ENCODE measurements around the gene FBXO15. TPM values are rescaled to one million over a fixed set of nuclear protein-coding genes. Genes with fewer than 3 reads are reported as not detected.

Gene FBXO15
- polyA plus RNA-seq, 1 donor, result 0.73 TPM

- WGBS (ENCODE audit: insufficient coverage, low lambda C conversion rate), result 100% methylated on average over 1 of the region's 4 CpGs
Measured at GRCh38 chr18:74154716-74155115, 7.1 kb upstream of the FBXO15 start.

GRCh38 chr18:74153793-74154192 is 6.2 kb upstream of the FBXO15 start:
- no peaks in the 10 kb centered on the region for H3K27me3 ChIP-seq (ENCODE audit: control insufficient read depth, insufficient read depth, low read length)
- 100% methylated on average over 1 of the region's 4 CpGs for WGBS (ENCODE audit: insufficient coverage, low lambda C conversion rate)

More at GRCh38 chr18:74154716-74155115, 7.1 kb upstream of the FBXO15 start:
- no peak for DNase-seq
- Histone ChIP-seq H3K36me3 (ENCODE audit: control insufficient read depth, insufficient read depth, low read length) (peaks cover 51% of the 10 kb centered on the region), H3K9me3 (ENCODE audit: control insufficient read depth, low read depth, low read length) (no peaks in the 10 kb centered on the region), H3K27ac (ENCODE audit: low read length) (no peak overlapping the region), H3K27me3 (ENCODE audit: control insufficient read depth, insufficient read depth, low read length) (no peaks in the 10 kb centered on the region), H3K4me3 (ENCODE audit: low read length) (no peak overlapping the region), H3K4me1 (ENCODE audit: control insufficient read depth, insufficient read depth, low read length) (peaks cover 3% of the 10 kb centered on the region)

DNA sequence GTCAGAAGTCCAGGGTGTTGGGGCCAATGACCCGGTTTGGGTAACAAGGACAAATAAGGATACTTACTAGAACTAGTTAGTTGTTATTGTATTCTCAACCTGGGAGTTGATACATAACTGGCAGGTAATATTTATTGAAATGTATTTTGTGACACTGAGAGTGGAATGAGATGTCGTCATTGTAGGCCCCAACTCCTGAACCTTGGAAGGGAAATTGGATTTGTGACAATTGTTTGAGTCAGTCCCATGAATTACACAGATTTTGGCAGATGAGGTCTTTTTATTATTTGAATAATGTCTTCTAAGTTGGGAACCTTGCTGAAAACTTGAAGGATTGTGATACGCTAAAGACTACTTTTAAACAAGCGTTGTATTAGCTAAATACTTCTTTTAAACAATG is 5.7 kb upstream of the FBXO15 start:
- peaks cover 6% of the 10 kb centered on the region for H3K4me1 ChIP-seq (ENCODE audit: control insufficient read depth, insufficient read depth, low read length)
- WGBS (ENCODE audit: insufficient coverage, low lambda C conversion rate), result 100% methylated on average over 3 of the region's 4 CpGs
- no peak for DNase-seq
- no peak overlapping the region for H3K4me3 ChIP-seq (ENCODE audit: low read length)
- peaks cover 41% of the 10 kb centered on the region for H3K36me3 ChIP-seq (ENCODE audit: control insufficient read depth, insufficient read depth, low read length)
- H3K27ac ChIP-seq (ENCODE audit: low read length), result no peak overlapping the region
- no peaks in the 10 kb centered on the region for H3K27me3 ChIP-seq (ENCODE audit: control insufficient read depth, insufficient read depth, low read length)
- H3K9me3 ChIP-seq (ENCODE audit: control insufficient read depth, low read depth, low read length), result no peaks in the 10 kb centered on the region

More at GRCh38 chr18:74153793-74154192, 6.2 kb upstream of the FBXO15 start:
- DNase-seq, result no peak
- H3K9me3 ChIP-seq (ENCODE audit: control insufficient read depth, low read depth, low read length), result no peaks in the 10 kb centered on the region
- no peak overlapping the region for H3K4me3 ChIP-seq (ENCODE audit: low read length)
- H3K36me3 ChIP-seq (ENCODE audit: control insufficient read depth, insufficient read depth, low read length), result peaks cover 43% of the 10 kb centered on the region
- no peak overlapping the region for H3K27ac ChIP-seq (ENCODE audit: low read length)
- H3K4me1 ChIP-seq (ENCODE audit: control insufficient read depth, insufficient read depth, low read length), result peaks cover 6% of the 10 kb centered on the region

DNA sequence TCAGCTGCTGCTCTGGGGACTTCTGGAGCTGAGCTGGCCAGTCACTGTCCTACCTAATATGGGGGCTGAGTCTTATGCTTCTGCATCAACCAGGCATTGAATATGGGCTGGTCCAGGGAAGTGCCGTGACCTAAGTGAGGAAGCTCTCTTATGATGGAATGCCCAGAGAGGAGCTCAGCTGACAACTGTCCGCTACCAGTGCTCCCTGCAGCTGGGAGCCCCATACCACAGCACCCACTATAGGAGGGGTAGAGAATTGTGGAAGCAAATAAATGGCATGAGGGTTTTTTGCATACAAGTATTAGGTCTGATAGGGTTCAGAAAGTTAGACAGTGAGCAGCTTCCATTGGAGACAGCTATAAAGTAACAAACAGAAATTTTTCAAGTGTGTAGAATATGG is 5.2 kb upstream of the FBXO15 start:
- Histone ChIP-seq H3K9me3 (ENCODE audit: control insufficient read depth, low read depth, low read length) (no peaks in the 10 kb centered on the region), H3K27ac (ENCODE audit: low read length) (no peak overlapping the region), H3K27me3 (ENCODE audit: control insufficient read depth, insufficient read depth, low read length) (no peaks in the 10 kb centered on the region), H3K4me1 (ENCODE audit: control insufficient read depth, insufficient read depth, low read length) (peaks cover 6% of the 10 kb centered on the region), H3K36me3 (ENCODE audit: control insufficient read depth, insufficient read depth, low read length) (peaks cover 36% of the 10 kb centered on the region), H3K4me3 (ENCODE audit: low read length) (no peak overlapping the region)
- DNase-seq, result no peak
- no CpG with 5 or more reads among the region's 2 CpGs for WGBS (ENCODE audit: insufficient coverage, low lambda C conversion rate)

GRCh38 chr18:74152270-74152669 is 4.6 kb upstream of the FBXO15 start:
- no peaks in the 10 kb centered on the region for H3K27me3 ChIP-seq (ENCODE audit: control insufficient read depth, insufficient read depth, low read length)
- H3K27ac ChIP-seq (ENCODE audit: low read length), result no peak overlapping the region
- no peak overlapping the region for H3K4me3 ChIP-seq (ENCODE audit: low read length)
- no CpG with 5 or more reads among the region's 6 CpGs for WGBS (ENCODE audit: insufficient coverage, low lambda C conversion rate)
- no peak for DNase-seq
- H3K36me3 ChIP-seq (ENCODE audit: control insufficient read depth, insufficient read depth, low read length), result peaks cover 35% of the 10 kb centered on the region
- H3K4me1 ChIP-seq (ENCODE audit: control insufficient read depth, insufficient read depth, low read length), result peaks cover 6% of the 10 kb centered on the region
- no peaks in the 10 kb centered on the region for H3K9me3 ChIP-seq (ENCODE audit: control insufficient read depth, low read depth, low read length)

GRCh38 chr18:74149878-74150277 is 2.2 kb upstream of the FBXO15 start:
- Histone ChIP-seq H3K27ac (ENCODE audit: low read length) (no peak overlapping the region), H3K27me3 (ENCODE audit: control insufficient read depth, insufficient read depth, low read length) (no peaks in the 10 kb centered on the region), H3K36me3 (ENCODE audit: control insufficient read depth, insufficient read depth, low read length) (peaks cover 17% of the 10 kb centered on the region), H3K4me1 (ENCODE audit: control insufficient read depth, insufficient read depth, low read length) (peaks cover 6% of the 10 kb centered on the region), H3K4me3 (ENCODE audit: low read length) (no peak overlapping the region), H3K9me3 (ENCODE audit: control insufficient read depth, low read depth, low read length) (no peaks in the 10 kb centered on the region)
- DNase-seq, result no peak
- no CpG with 5 or more reads among the region's 5 CpGs for WGBS (ENCODE audit: insufficient coverage, low lambda C conversion rate)

- Histone ChIP-seq H3K27ac (ENCODE audit: low read length) (peak overlapping the region; percentile 47), H3K9me3 (ENCODE audit: control insufficient read depth, low read depth, low read length) (no peaks in the 10 kb centered on the region), H3K36me3 (ENCODE audit: control insufficient read depth, insufficient read depth, low read length) (peaks cover 11% of the 10 kb centered on the region), H3K27me3 (ENCODE audit: control insufficient read depth, insufficient read depth, low read length) (no peaks in the 10 kb centered on the region), H3K4me1 (ENCODE audit: control insufficient read depth, insufficient read depth, low read length) (peaks cover 6% of the 10 kb centered on the region), H3K4me3 (ENCODE audit: low read length) (peak overlapping the region; percentile 98)
- DNase-seq, result no peak
- no CpG with 5 or more reads among the region's 25 CpGs for WGBS (ENCODE audit: insufficient coverage, low lambda C conversion rate)
Measured at GRCh38 chr18:74148543-74149070, 973 bp upstream of the FBXO15 start.

GRCh38 chr18:74147491-74147778 is 199 bp downstream of the FBXO15 start:
- Histone ChIP-seq H3K27ac (ENCODE audit: low read length) (peak overlapping the region; percentile 92), H3K4me3 (ENCODE audit: low read length) (peak overlapping the region; percentile 98), H3K27me3 (ENCODE audit: control insufficient read depth, insufficient read depth, low read length) (no peaks in the 10 kb centered on the region), H3K9me3 (ENCODE audit: control insufficient read depth, low read depth, low read length) (no peaks in the 10 kb centered on the region), H3K36me3 (ENCODE audit: control insufficient read depth, insufficient read depth, low read length) (peaks cover 11% of the 10 kb centered on the region), H3K4me1 (ENCODE audit: control insufficient read depth, insufficient read depth, low read length) (peaks cover 6% of the 10 kb centered on the region)
- DNase-seq, result no peak
- no CpG with 5 or more reads among the region's 28 CpGs for WGBS (ENCODE audit: insufficient coverage, low lambda C conversion rate)

DNA sequence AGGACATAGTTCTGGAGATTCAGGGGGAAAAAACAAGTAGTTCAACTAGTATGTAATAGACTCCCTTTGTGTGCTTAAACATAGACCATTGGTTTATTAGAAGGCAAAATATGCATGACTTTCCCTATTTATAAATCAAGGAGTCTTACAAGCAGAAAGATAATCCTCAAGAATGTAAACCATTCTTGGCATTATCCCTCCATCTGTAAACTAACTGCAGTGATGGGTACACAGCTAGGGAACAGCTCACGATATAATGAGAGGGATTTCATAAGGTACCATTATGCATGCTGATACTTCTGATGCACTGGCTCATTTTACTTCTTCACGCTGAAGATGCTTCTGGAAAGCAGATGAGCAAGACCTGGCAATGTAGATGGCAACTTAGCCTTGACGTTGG is 878 bp downstream of the FBXO15 start:
- H3K4me3 ChIP-seq (ENCODE audit: low read length), result peak overlapping the region; percentile 98
- H3K27ac ChIP-seq (ENCODE audit: low read length), result no peak overlapping the region
- peaks cover 6% of the 10 kb centered on the region for H3K4me1 ChIP-seq (ENCODE audit: control insufficient read depth, insufficient read depth, low read length)
- WGBS (ENCODE audit: insufficient coverage, low lambda C conversion rate), result 40% methylated on average over 1 of the region's 3 CpGs
- H3K36me3 ChIP-seq (ENCODE audit: control insufficient read depth, insufficient read depth, low read length), result peaks cover 10% of the 10 kb centered on the region
- DNase-seq, result no peak
- H3K9me3 ChIP-seq (ENCODE audit: control insufficient read depth, low read depth, low read length), result no peaks in the 10 kb centered on the region
- peaks cover 2% of the 10 kb centered on the region for H3K27me3 ChIP-seq (ENCODE audit: control insufficient read depth, insufficient read depth, low read length)

- no peaks in the 10 kb centered on the region for H3K36me3 ChIP-seq (ENCODE audit: control insufficient read depth, insufficient read depth, low read length)
- 80% methylated on average over 1 of the region's 2 CpGs for WGBS (ENCODE audit: insufficient coverage, low lambda C conversion rate)
- H3K27ac ChIP-seq (ENCODE audit: low read length), result no peak overlapping the region
- H3K4me3 ChIP-seq (ENCODE audit: low read length), result no peak overlapping the region
- H3K27me3 ChIP-seq (ENCODE audit: control insufficient read depth, insufficient read depth, low read length), result peaks cover 6% of the 10 kb centered on the region
- DNase-seq, result no peak
- no peaks in the 10 kb centered on the region for H3K9me3 ChIP-seq (ENCODE audit: control insufficient read depth, low read depth, low read length)
- H3K4me1 ChIP-seq (ENCODE audit: control insufficient read depth, insufficient read depth, low read length), result no peaks in the 10 kb centered on the region
Measured at GRCh38 chr18:74142252-74142651, 5.4 kb downstream of the FBXO15 start.

DNA sequence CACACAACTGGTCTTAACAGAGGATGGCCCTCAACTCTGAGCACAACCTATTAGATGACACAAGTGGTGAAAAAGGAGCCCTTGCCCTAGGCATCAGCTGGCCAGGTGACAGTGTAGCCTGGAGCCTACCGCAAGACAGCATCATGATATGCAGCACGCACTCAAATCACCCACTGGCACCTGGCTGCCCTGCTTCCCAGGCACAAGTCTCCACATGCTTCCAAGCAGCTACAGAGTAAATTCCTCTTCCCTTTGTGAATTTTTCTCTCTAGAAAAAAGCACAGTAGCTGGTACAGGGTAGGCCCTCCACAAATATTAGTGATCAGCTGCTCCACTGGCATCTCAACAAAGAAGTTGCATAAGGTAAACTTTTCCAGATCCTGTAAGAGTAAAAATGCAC is 6.0 kb downstream of the FBXO15 start:
- no peak overlapping the region for H3K4me3 ChIP-seq (ENCODE audit: low read length)
- no peak for DNase-seq
- no CpG with 5 or more reads among the region's 2 CpGs for WGBS (ENCODE audit: insufficient coverage, low lambda C conversion rate)

More for the DNA sequence above, 6.0 kb downstream of the FBXO15 start:
- Histone ChIP-seq H3K36me3 (ENCODE audit: control insufficient read depth, insufficient read depth, low read length) (no peaks in the 10 kb centered on the region), H3K27ac (ENCODE audit: low read length) (no peak overlapping the region), H3K4me1 (ENCODE audit: control insufficient read depth, insufficient read depth, low read length) (no peaks in the 10 kb centered on the region), H3K27me3 (ENCODE audit: control insufficient read depth, insufficient read depth, low read length) (peaks cover 6% of the 10 kb centered on the region), H3K9me3 (ENCODE audit: control insufficient read depth, low read depth, low read length) (no peaks in the 10 kb centered on the region)
